Measurements from ENCODE around the gene PTPRG.

PTPRG gene

DNA sequence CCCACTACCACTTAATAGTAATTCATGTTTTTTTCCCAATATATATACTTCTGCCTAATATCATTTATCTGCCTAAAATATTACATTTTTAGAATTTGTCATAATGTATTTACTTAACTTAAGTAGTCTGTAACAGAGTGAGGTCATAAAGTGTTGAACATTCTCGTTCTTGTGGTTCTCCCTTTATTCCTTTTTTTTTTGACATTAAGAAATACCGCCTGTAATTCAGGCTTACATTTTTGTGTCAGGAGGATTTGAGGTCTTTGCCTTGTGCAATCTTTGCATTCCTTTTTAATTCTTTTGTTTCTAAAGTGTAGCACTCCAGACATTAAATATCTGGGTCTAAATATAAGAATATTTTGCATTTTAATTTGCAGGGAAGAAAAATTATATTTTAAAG is 315.4 kb downstream of the PTPRG start:
- DNase-seq (ENCODE audit: extremely low read depth, insufficient read length): no peak
- TF ChIP-seq, protein P1, sequence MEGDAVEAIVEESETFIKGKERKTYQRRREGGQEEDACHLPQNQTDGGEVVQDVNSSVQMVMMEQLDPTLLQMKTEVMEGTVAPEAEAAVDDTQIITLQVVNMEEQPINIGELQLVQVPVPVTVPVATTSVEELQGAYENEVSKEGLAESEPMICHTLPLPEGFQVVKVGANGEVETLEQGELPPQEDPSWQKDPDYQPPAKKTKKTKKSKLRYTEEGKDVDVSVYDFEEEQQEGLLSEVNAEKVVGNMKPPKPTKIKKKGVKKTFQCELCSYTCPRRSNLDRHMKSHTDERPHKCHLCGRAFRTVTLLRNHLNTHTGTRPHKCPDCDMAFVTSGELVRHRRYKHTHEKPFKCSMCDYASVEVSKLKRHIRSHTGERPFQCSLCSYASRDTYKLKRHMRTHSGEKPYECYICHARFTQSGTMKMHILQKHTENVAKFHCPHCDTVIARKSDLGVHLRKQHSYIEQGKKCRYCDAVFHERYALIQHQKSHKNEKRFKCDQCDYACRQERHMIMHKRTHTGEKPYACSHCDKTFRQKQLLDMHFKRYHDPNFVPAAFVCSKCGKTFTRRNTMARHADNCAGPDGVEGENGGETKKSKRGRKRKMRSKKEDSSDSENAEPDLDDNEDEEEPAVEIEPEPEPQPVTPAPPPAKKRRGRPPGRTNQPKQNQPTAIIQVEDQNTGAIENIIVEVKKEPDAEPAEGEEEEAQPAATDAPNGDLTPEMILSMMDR (IDR thresholded peaks at IDR 0.05; ENCODE audit: insufficient read depth, low read length, poor library complexity, severe bottlenecking): no peak
- no peaks in the 10 kb centered on the region for H3K36me3 ChIP-seq (ENCODE audit: control insufficient read depth, insufficient read depth, low read length)
- H3K27me3 ChIP-seq (replicated peaks; ENCODE audit: control insufficient read depth, insufficient read depth, low read length): no peaks in the 10 kb centered on the region; the same call in 1 of the 2 replicates
- H3K4me3 ChIP-seq (replicated peaks; ENCODE audit: low read depth, low read length): no peak overlapping the region

DNA sequence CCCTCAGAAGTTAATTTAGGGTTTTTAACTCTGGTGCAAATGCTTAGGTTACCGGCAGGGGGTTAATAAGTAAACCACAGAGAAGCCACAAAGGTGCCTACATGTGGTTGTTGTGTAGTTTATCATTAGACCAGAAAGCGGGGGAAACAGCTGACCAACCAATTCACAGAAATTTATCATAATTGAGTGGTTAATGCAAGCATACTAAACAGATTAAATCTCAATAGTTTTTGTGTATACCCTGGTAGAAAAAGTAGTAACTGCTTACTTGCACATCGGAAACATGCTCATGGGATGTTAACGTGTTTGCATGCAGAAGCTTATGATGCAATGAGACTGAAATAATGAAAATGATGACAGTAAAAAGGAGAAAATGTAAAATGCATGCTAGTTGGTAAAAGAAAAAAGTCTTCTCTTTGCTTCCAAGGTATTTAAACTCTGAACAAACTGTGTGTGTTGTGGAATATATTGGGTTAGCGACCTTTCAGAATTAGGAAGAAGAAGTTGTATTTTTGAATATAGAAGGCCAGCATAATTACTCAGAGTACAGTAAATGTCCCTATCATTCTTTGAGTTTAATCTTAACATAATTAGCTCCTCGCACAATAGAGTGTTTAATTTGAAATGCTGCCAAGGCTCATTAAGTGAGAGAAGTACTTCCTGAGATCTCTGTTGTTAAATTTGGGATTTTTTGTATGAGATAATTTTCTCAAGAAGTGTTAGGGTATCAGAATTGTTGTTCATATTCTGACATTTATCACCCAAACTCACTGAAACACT is 316.2 kb downstream of the PTPRG start:
- DNase-seq (ENCODE audit: extremely low read depth, insufficient read length): peak; percentile 30
- no peak overlapping the region for H3K4me3 ChIP-seq (replicated peaks; ENCODE audit: low read depth, low read length)
- H3K27me3 ChIP-seq (replicated peaks; ENCODE audit: control insufficient read depth, insufficient read depth, low read length): no peaks in the 10 kb centered on the region; the same call in 1 of the 2 replicates
- H3K36me3 ChIP-seq (ENCODE audit: control insufficient read depth, insufficient read depth, low read length): no peaks in the 10 kb centered on the region
- TF ChIP-seq, protein P1 (IDR thresholded peaks at IDR 0.05; ENCODE audit: insufficient read depth, low read length, poor library complexity, severe bottlenecking): peak; percentile 31

DNA sequence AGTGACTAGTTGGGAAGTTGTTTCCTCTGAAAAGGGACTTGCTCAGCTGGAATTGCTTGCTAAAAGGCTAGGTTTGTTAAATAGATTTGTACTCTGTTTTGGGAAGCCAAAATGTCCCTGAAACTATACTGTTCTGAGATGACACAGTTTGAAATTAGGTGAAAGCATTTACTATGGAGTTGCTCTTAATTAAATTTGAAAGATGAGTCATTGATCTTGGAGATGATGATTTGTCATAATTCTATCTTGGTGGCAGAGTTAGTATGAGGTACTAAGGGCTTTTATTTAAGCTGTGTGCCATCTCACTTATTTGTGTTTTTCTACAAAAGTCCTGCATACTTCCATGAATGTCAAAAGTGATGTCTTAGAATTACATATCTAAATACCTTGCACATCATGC is 320.9 kb downstream of the PTPRG start:
- Histone ChIP-seq H3K36me3 (ENCODE audit: control insufficient read depth, insufficient read depth, low read length) (no peaks in the 10 kb centered on the region), H3K27me3 (replicated peaks; ENCODE audit: control insufficient read depth, insufficient read depth, low read length) (no peaks in the 10 kb centered on the region; the same call in 1 of the 2 replicates), H3K4me3 (replicated peaks; ENCODE audit: low read depth, low read length) (no peak overlapping the region)
- TF ChIP-seq, protein P1 (IDR thresholded peaks at IDR 0.05; ENCODE audit: insufficient read depth, low read length, poor library complexity, severe bottlenecking): no peak
- no peak for DNase-seq (ENCODE audit: extremely low read depth, insufficient read length)

DNA sequence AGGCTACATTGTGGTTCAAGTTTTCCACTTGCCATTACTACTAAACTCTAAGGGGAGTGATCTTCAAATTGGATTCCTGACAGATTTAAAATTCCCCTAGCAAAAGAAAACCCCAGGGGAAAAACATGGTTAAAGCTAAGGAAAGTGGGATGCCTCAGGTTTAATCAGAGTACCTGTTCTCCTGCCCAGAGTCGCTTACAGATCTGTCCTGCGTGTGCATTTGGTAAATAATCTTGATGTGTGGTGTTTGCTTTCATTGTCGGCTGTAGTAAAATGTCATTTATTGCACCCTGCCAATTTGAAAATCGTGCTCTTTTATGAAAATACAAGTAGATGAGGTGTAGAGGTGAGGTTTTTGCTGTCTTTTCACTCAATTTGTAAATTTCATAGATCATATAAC is 323.4 kb downstream of the PTPRG start:
- TF ChIP-seq, protein P1 (IDR thresholded peaks at IDR 0.05; ENCODE audit: insufficient read depth, low read length, poor library complexity, severe bottlenecking): no peak
- Histone ChIP-seq H3K4me3 (replicated peaks; ENCODE audit: low read depth, low read length) (no peak overlapping the region), H3K27me3 (replicated peaks; ENCODE audit: control insufficient read depth, insufficient read depth, low read length) (no peaks in the 10 kb centered on the region; the same call in 1 of the 2 replicates), H3K36me3 (ENCODE audit: control insufficient read depth, insufficient read depth, low read length) (no peaks in the 10 kb centered on the region)
- DNase-seq (ENCODE audit: extremely low read depth, insufficient read length): no peak

DNA sequence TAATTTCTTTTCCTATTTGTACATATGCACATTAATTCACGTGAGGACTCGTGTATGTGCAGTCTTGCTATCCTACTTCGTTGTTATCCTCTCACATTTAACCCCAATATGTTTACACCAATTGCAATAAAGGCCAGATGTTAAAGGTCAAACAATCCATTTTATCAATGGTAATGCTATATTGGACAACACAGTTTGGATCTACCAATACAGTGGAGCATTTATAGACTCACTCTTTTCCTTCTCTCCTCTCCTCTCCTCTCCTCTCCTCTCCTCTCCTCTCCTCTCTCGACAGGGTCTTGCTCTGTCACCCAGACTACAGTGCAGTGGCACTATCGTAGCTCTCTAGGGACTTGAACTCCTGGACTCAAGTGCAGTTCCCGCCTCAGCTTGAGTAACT is 324.0 kb downstream of the PTPRG start:
- Histone ChIP-seq H3K4me3 (replicated peaks; ENCODE audit: low read depth, low read length) (no peak overlapping the region), H3K27me3 (replicated peaks; ENCODE audit: control insufficient read depth, insufficient read depth, low read length) (no peaks in the 10 kb centered on the region; the same call in 1 of the 2 replicates), H3K36me3 (ENCODE audit: control insufficient read depth, insufficient read depth, low read length) (no peaks in the 10 kb centered on the region)
- DNase-seq (ENCODE audit: extremely low read depth, insufficient read length): no peak
- TF ChIP-seq, protein P1 (IDR thresholded peaks at IDR 0.05; ENCODE audit: insufficient read depth, low read length, poor library complexity, severe bottlenecking): no peak
